ENCODE results near the gene PRKD3. TPM values are rescaled to one million over a fixed set of nuclear protein-coding genes. Genes with fewer than 3 reads are reported as not detected.
A peak's percentile ranks its signal among the peaks of the same experiment; 100 is the strongest.

Gene PRKD3
- total RNA-seq (2022) (40.2 and 41.2 TPM in 2 replicates), Bru-seq, nascent RNA (percentile 88 among the genes with signal in this experiment), BruChase-seq, experiment 1, labeled RNA remaining after a 2-hour chase (percentile 87 among the genes with signal in this experiment), BruChase-seq, experiment 2, labeled RNA remaining after a 6-hour chase (percentile 84 among the genes with signal in this experiment)
- long read RNA-seq, partial matches to known transcripts = 2 of 32 reads
- long read RNA-seq, other reads (novel, unspliced or antisense) = 30 of 32 reads

DNA sequence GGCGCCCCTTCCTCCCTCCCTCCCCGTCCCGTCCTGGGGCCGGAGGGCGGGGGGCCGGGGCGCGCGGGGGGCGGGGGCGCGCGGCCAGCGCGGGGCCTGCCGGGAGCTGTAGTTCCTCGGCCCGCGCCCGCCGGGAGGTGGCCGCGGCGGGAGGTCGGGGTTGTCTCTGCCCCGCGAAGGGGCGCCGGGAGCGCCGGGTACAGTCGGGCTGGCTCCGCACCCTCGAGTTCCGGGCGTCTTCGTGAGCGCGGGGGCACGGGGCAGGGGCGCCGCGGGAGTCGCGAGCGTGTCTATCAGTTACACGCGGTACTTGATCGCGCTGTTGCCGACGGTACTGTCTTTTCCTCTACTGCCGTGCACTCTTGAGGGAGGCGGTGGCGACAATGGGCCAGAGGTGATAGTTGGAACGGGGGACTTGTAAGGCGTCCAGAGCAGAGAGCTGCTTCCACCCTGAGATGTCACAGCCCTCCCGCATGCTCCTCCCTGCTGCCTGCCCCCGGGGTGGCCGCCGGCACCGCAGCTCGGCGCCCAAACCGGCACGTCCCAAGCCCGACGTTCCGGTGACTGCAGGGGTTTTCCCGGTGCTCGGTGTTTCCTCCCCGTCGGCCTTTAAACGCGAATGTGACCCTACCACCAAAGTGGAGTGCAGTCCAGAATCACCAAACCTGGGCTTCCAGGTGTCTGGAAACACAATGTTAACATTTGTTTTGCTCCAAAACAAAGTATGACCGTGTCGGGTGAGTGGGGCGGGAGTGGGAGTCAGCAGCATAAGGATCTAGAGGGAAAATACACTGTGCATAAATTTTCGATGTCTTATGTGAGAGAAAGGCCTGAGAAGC is at the start of gene PRKD3:
TSS of gene PRKD3 (minus strand) at position 48 of the 839 bp plus-strand sequence. CDS start 8,309 bp downstream, outside the sequence.
- peak; percentile 56 to 59 for DNase-seq
- H3K4me3 ChIP-seq (ENCODE audit: low read depth, low read length) = peak within 1 kb of the TSS; percentile 79
- POLR2A ChIA-PET = interaction anchor here (0.7 kb wide), 1 partner anchor 14 kb away, joined by 3 read pairs; no protein-coding TSS in a partner anchor
- TF ChIP-seq, protein P1, sequence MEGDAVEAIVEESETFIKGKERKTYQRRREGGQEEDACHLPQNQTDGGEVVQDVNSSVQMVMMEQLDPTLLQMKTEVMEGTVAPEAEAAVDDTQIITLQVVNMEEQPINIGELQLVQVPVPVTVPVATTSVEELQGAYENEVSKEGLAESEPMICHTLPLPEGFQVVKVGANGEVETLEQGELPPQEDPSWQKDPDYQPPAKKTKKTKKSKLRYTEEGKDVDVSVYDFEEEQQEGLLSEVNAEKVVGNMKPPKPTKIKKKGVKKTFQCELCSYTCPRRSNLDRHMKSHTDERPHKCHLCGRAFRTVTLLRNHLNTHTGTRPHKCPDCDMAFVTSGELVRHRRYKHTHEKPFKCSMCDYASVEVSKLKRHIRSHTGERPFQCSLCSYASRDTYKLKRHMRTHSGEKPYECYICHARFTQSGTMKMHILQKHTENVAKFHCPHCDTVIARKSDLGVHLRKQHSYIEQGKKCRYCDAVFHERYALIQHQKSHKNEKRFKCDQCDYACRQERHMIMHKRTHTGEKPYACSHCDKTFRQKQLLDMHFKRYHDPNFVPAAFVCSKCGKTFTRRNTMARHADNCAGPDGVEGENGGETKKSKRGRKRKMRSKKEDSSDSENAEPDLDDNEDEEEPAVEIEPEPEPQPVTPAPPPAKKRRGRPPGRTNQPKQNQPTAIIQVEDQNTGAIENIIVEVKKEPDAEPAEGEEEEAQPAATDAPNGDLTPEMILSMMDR (IDR thresholded peaks at IDR 0.05; ENCODE audit: insufficient read depth in 1 of 2, low read depth in 1 of 2, low read length in 1 of 2, severe bottlenecking in 1 of 2, unreplicated experiment in 1 of 2) = no peak
- H3K27me3 ChIP-seq (replicated peaks; ENCODE audit: control insufficient read depth, insufficient read depth, low read length) = no peaks in the 10 kb centered on the region
- peaks cover 13% of the 10 kb centered on the region; the same call in 1 of the 2 replicates for H3K4me1 ChIP-seq
- no peaks in the 10 kb centered on the region for H3K27me3 Mint-ChIP-seq (ENCODE audit: insufficient read depth, unreplicated experiment)
- CTCF ChIA-PET = interaction anchor here (0.7 kb wide), 1 partner anchor 18 kb away, joined by 3 read pairs; no protein-coding TSS in a partner anchor
- no peaks in the 10 kb centered on the region for H3K36me3 ChIP-seq (ENCODE audit: control insufficient read depth, insufficient read depth, low read length)
- BruUV-seq (replicated peaks) = no TSS peak
- H3K4me3 Mint-ChIP-seq (ENCODE audit: unreplicated experiment) = peak within 1 kb of the TSS; percentile 98
- H3K9me3 ChIP-seq = no peaks in the 10 kb centered on the region
- peak within 1 kb of the TSS; percentile 92 for H3K27ac Mint-ChIP-seq (ENCODE audit: unreplicated experiment)
- intact Hi-C loops (cut with micrococcal nuclease; ENCODE audit: unreplicated experiment) = no loop called here
- peaks cover 10% of the 10 kb centered on the region for H3K36me3 Mint-ChIP-seq (ENCODE audit: insufficient read depth, unreplicated experiment)
- no peaks in the 10 kb centered on the region for H3K9me3 Mint-ChIP-seq (ENCODE audit: unreplicated experiment)
- peaks cover 19% of the 10 kb centered on the region for H3K4me1 Mint-ChIP-seq (ENCODE audit: low read depth, unreplicated experiment)

DNA sequence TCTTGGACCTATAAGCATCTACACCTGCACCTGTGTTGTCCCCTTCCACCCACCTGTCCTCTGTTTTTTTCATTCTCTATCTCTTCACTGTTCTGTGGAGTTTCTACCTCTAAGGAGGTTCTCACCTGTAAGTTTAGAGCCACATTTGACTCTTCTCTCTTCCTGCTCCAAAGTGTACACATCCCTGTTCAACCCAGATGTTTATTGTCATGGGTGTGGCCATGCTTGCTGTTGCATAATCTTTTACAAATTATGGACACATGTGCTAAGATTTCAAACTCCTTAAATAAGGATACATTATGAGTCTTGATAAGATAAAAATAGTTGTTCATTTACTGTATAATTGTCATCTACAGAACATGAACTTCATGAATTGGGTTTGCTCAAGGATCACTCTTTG is 47.4 kb upstream of the PRKD3 start:
- POLR2A ChIA-PET = no interaction called here
- Histone ChIP-seq H3K4me3 (ENCODE audit: low read depth, low read length) (no peak overlapping the region), H3K4me1 (no peaks in the 10 kb centered on the region), H3K36me3 (ENCODE audit: control insufficient read depth, insufficient read depth, low read length) (no peaks in the 10 kb centered on the region), H3K27me3 (replicated peaks; ENCODE audit: control insufficient read depth, insufficient read depth, low read length) (no peaks in the 10 kb centered on the region; the same call in 1 of the 2 replicates), H3K9me3 (no peaks in the 10 kb centered on the region)
- BruUV-seq (replicated peaks) = no TSS peak
- CTCF ChIA-PET = no interaction called here
- H3K4me3 Mint-ChIP-seq (ENCODE audit: unreplicated experiment) = no peak overlapping the region
- no peak overlapping the region for H3K27ac Mint-ChIP-seq (ENCODE audit: unreplicated experiment)
- no peaks in the 10 kb centered on the region for H3K9me3 Mint-ChIP-seq (ENCODE audit: unreplicated experiment)
- TF ChIP-seq, protein P1 (IDR thresholded peaks at IDR 0.05; ENCODE audit: insufficient read depth in 1 of 2, low read depth in 1 of 2, low read length in 1 of 2, severe bottlenecking in 1 of 2, unreplicated experiment in 1 of 2) = no peak
- no peaks in the 10 kb centered on the region for H3K36me3 Mint-ChIP-seq (ENCODE audit: insufficient read depth, unreplicated experiment)
- DNase-seq = no peak
- intact Hi-C loops (cut with micrococcal nuclease; ENCODE audit: unreplicated experiment) = no loop called here
- peaks cover 6% of the 10 kb centered on the region for H3K4me1 Mint-ChIP-seq (ENCODE audit: low read depth, unreplicated experiment)
- H3K27me3 Mint-ChIP-seq (ENCODE audit: insufficient read depth, unreplicated experiment) = peaks cover 4% of the 10 kb centered on the region

DNA sequence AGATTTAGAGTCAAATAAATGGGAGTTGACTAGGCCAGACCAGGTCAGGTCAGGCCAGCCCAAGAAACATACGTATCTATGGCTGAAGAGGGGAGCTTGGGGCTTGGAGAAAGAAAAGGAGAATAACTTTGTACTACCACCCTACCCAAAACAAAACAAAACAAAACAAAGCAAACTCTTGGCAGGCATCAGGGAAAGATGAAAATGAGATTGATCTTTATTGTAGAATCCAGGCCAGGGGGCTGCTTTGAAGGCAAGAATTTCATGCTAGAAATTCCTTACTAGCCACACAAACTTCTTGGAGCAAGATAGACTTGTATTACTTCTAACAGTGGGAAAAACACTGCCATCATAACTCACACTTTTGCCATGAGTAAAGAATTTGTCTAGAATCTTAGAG is 46.0 kb upstream of the PRKD3 start:
- POLR2A ChIA-PET = no interaction called here

More for the DNA sequence above, 46.0 kb upstream of the PRKD3 start:
- Histone ChIP-seq H3K4me1 (no peaks in the 10 kb centered on the region), H3K9me3 (no peaks in the 10 kb centered on the region), H3K36me3 (ENCODE audit: control insufficient read depth, insufficient read depth, low read length) (no peaks in the 10 kb centered on the region), H3K4me3 (ENCODE audit: low read depth, low read length) (no peak overlapping the region), H3K27me3 (replicated peaks; ENCODE audit: control insufficient read depth, insufficient read depth, low read length) (no peaks in the 10 kb centered on the region; the same call in 1 of the 2 replicates)
- Mint-ChIP-seq H3K36me3 (ENCODE audit: insufficient read depth, unreplicated experiment) (no peaks in the 10 kb centered on the region), H3K27me3 (ENCODE audit: insufficient read depth, unreplicated experiment) (peaks cover 4% of the 10 kb centered on the region), H3K4me3 (ENCODE audit: unreplicated experiment) (no peak overlapping the region), H3K4me1 (ENCODE audit: low read depth, unreplicated experiment) (peaks cover 6% of the 10 kb centered on the region), H3K9me3 (ENCODE audit: unreplicated experiment) (no peaks in the 10 kb centered on the region), H3K27ac (ENCODE audit: unreplicated experiment) (no peak overlapping the region)
- intact Hi-C loops (cut with micrococcal nuclease; ENCODE audit: unreplicated experiment) = no loop called here
- TF ChIP-seq, protein P1 (IDR thresholded peaks at IDR 0.05; ENCODE audit: insufficient read depth in 1 of 2, low read depth in 1 of 2, low read length in 1 of 2, severe bottlenecking in 1 of 2, unreplicated experiment in 1 of 2) = no peak
- no TSS peak for BruUV-seq (replicated peaks)
- no peak for DNase-seq
- CTCF ChIA-PET = no interaction called here

All from Caco-2 (cell line).